ELF-1 (cell line): ENCODE data around the gene MAP3K1.

Source experiments
- DNase-seq: peaks from one replicate; pipeline ENCODE4 v3.0.0-alpha.2; 2016; ENCODE audit warnings: low read depth, low spot score

Gene MAP3K1

DNA sequence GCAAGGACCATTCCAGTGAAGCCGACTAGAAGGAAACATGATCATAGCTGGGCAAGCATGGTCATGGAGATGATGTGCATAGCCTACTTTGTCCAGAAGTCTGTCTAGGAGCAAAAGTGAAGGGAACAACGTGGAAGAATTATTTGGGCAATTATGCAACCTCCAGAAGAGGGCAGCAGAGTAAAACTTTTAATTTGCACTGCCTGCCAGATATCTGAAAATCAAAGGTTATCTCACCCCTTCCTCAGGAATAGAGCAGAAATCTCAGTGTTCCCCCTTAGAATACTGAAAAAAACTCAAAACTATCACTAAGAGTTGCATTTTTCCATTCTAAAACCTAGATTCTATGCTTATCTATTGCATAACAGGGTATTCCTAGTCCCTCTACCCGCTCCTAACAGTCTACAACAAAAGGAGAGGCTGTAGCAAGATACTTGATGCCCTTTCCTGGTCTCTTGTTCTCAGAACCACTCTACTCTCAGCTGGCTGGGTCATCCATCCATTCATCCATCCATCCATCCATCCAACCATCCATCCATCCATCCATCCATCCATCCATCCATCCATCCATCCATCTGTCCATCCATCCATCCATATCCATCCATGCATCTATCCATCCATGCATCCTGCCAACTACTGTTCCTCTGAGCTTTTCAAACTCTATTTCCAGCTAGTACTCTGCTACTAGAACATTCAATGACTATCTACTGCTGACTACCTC is 85.7 kb downstream of the MAP3K1 start:
- DNase-seq: peak; percentile 61

DNA sequence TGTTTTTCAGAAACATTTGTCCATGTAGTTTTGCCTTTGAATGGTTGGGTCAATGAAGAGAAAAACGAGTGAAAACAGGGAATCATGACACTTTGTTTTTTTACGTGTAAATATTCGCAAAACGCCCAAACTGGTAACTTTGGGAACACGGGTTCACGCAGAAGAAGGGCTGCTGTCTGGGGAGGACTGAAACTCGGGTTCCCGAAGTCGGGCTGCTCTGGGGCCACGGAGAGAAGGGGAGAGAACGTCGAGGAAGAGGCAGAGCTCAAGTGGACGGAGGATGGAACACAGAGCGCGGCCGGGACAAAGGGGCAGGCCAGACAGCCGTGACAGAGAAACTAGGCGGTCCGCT is 93.6 kb downstream of the MAP3K1 start:
- DNase-seq: no peak

DNA sequence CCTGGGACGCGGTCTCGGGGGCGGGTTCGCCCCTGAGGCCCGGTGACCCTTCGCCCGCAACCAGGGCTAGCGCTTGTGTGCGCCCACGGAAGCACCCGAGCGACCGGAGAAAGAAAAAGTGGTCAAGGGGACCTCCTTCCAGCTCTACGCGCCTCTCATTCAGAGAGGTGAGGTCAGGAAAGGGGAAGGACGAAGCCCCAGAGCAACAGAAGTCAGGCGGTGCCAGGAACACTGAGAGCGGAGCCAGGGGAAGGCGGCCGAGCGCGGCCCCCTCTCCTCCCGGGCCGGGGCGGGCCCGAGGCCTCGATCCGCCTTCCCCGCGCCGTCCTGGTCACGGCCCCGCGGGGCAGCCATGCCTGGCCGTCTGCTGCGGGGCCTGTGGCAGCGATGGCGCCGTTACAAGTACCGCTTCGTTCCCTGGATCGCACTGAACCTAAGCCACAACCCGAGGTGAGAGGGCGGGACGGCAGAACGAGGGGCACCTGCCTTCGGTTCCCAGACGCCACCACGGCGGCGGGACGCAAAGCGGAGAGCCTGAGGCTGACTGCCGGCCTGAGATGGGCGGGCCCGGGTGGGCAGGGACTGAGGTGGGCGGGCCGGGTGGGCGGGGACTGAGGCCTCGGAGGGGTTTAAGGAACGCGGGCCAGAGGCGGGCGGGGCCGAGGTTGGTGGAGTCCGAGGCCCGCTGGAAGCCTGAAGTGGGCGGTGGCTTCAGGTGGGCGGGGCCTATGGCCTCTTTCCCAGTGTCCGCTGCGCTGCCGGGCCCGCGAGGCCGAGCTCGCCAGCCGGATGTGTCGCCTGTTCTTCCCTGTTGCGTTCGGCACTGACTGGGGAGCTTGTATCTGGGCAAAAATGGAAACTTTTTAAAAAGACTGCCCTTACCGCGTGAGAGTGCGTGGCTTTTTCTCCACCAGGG is 94.2 kb downstream of the MAP3K1 start, which contains the start of gene SETD9:
Gene SETD9 (plus strand): TSS at position 303 of the 916 bp plus-strand sequence. CDS start 50 bp downstream, at position 353.
- peak; percentile 98 for DNase-seq

DNA sequence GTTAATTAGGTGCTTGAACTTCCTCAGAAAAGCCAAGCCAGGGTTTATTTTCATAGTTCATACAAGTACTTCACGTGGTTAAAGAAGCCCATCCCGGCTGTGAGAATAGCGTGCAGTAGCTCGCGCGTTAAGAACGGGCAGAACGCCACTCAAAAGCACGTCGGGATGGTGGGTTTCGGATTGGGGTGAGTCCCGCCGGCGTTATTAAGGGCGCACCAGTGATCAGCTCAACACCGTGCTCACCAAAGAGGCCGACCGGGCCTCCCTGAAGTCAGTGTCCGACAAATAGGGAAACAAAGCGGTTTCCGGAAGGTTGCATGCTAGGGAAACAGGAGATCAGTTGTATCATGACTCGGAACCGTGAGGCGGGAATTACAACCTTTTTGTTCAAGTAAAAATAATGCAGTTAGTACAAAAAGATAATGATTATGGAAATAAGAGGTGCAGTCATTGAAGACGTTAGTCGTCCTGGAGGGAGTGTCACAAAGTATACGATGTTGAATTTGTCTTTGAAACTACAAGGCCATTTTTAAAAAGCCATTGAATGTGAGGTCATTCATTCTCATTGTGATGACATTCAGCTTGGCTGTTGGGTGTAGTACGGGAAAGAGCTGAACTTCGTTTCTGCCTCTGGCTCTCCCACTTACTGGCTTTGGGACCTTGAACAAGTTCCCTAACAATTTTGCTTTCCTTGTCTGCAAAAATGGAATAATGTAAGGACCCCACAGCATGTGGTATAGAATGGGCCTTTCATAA is 95.0 kb downstream of the MAP3K1 start:
- no peak for DNase-seq

DNA sequence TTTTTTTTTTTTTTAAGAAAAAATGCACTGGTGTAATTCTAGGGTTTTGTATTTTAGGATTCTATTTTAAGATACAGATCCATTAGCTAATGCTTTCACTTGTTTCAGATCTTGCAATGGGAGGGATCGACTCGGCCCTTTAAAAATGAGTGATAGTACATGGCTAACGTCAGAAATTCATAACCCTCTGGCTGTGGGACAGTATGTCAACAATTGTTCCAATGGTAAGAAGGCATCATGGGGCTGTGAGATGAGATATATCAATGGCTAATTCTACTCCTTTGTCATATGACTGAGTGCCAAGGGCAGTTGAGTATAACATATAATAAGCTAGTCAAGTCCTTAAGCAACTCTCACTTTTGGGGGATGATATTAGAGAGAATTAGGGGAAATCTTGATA is 98.4 kb downstream of the MAP3K1 start:
- no peak for DNase-seq

DNA sequence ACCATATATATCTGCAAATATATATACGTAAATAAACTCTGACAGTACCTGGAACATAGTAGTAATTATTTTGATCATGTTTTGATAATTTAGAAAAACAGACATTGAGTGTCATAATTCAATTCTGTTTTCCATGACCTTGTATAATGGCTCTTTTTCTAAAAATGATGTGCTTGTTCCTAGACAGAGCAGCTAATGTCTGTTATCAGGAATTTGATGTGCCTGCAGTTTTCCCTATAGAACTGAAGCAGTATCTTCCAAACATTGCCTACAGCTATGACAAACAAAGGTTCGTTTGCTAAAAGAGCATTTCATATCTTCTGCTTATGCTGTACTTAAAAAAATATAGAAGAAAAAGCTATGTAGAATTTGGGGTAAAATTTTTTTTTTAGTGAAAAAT is 99.3 kb downstream of the MAP3K1 start:
- DNase-seq: no peak

DNA sequence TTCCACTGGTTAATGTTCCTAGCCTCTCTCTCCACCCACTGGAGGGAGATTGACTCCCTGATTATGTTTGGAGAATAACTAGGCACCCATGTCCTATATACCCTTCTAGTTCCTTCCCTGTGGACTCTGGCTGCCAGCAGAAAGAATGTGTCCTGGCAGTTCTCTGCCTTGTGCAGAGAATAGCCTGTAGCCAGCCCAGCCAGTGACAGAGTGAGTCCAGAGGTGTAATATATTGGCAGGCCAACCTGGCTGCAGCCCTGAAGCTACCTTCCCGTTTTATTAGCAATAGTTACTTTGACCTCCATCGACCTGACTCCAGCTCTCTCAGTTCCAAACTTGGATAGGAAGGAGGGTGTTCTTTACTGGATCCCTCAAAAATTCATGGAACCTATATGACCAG is 102.2 kb downstream of the MAP3K1 start:
- no peak for DNase-seq

DNA sequence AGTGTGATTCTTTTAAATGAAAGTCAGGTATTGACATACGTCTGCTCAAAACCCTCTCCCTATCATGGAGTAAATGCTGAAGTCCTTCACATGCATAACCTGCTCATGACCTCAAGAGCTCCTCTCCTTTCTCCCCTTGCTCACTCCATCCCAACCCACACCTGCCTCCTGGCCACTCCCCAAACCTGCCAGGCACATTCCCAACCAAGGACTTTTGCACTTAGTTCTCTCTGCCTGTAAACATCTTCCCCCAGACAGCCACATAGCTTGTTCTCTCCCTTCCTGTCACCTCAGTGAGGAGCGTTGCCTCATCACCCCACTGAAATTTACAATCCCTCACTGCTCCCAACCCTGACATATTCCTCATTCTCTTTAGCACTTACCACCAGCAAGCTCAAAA is 102.7 kb downstream of the MAP3K1 start:
- DNase-seq: peak; percentile 23

DNA sequence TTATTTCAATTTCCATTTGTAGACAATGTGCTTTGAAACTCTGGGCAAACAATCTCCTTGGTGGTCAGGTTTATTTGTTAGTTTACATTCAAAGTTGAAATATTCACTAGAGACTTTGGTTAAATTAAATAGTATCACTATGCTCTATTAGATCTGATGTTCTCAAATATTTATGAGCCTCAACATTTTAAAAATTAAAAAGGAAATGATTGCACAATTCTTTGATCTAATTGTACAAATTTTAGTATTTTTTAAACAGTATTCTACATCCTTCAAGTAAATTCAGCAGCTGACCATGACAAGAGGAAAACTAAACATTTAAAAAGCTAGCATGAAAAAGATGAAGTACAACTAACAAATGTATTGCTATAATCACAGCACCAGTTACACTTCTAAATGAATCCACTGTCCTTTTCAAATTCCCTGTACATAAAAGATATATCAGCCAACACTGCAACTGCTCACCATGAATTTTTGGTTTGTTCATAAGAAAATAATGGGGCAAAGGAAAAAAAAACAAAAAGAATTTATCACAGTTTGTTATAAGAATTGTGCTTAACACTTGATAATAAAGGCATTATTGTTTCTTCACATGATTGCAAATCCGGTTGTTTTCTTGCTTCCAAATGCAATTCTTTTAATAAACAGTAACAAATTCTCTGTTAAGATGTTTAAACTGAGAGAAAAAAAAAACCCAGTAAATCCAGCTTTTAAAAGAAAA is 104.8 kb downstream of the MAP3K1 start:
- DNase-seq: no peak

DNA sequence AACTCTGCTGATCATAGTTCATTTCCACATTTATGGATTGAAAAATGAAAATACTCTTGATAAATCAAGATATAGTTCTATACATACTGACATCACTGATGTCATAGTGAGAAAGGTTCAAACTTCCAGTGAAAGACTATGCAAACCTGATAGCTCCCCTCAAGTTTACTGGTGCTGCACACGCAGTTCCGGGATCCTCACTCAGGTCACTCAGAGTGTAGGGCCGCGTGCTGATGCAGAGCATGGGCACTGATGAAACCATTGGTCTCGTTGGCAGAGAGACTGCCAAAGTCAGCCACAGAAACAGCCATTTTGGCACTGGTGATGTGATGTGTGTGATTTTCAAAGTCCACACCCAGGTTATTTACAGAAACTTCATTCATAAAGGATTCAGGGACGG is 107.6 kb downstream of the MAP3K1 start:
- no peak for DNase-seq

GRCh38 chr5:56934325-56934724 is 119.0 kb downstream of the MAP3K1 start:
- no peak for DNase-seq

DNA sequence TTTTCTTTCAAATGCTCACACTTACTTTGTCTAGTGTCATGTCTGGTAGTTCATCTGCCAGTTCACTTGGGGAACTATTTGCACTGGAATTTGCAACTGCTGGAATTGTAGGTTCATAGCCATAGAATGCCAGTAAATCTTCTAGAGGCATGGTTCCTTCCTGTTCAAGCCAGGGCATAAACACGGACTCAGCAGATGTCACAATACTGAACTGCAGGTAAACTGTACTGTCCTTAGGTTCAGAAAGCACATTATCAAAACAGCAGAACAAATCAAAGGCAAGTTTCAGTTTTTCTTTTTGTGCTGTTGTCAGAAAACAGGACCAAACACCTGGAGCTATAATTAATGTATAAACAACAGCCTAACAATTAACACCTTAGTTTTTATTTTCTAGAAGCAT is 123.5 kb downstream of the MAP3K1 start:
- no peak for DNase-seq

- DNase-seq: no peak
These were observed 126.6 kb downstream of the MAP3K1 start for GRCh38 chr5:56941981-56942380.
